ENCODE data around the gene KCNIP1. TPM values are rescaled to one million over a fixed set of nuclear protein-coding genes. Genes with fewer than 3 reads are reported as not detected.

Gene KCNIP1
- total and polyA plus RNA-seq, 9 of the 15 experiments (the other 6 are each of a cell fraction or from before 2014, with no cell fraction given) = not detected

DNA sequence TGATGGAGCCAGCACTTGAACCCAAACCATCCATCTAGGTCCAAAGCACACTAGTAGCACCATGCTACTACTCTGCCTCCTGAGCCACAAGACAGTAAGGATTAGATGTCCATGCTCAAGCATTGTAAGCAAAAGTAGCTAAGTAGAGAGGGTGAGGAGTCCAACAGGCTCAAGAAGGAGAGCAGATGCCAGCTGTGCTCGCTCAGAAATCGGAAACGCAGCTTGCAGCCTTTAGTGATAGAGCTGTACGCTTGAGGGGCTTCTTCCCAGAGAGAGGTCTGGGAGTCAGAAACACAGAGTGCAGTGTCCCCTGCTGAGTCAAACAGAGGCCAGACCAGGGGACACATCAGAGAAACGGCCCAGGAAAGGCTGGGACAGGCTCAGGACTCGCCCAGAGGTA lies 247.0 kb downstream of the KCNIP1 start:
- in situ Hi-C loops (cut with MboI) = no loop called here
- CTCF ChIA-PET (ENCODE audit: low intra/inter-chr PET ratio) = no interaction called here
- H3K4me2 ChIP-seq (ENCODE audit: insufficient read depth, low read length) = no peak overlapping the region

More for the DNA sequence above, 247.0 kb downstream of the KCNIP1 start:
- H3K27me3 ChIP-seq (ENCODE audit: control insufficient read depth in 2 of 2, insufficient read depth in 2 of 2, low read length in 2 of 2) = peaks cover 2 to 23% of the 10 kb centered on the region in 2 experiments; a peak in 2 of 5 replicates
- no peak overlapping the region for H2AFZ ChIP-seq (ENCODE audit: low read depth, low read length)
- H3K36me3 ChIP-seq (ENCODE audit: control insufficient read depth, insufficient read depth, low read length) = no peaks in the 10 kb centered on the region
- H3K9me1 ChIP-seq (ENCODE audit: control insufficient read depth, insufficient read depth, low read length) = no peaks in the 10 kb centered on the region
- 1% methylated on average over 6 of the region's 6 CpGs for WGBS (ENCODE audit: insufficient coverage, low coverage, missing lambda C conversion rate)
- BruUV-seq (replicated peaks) = no TSS peak
- POLR2A ChIA-PET = interaction anchor here (0.6 kb wide), 1 partner anchor 43 kb away, joined by 3 read pairs; no protein-coding TSS in a partner anchor
- intact Hi-C loops (cut with micrococcal nuclease) = no loop called here
- DNase-seq (ENCODE audit: extremely low read depth in 1 of 4, low spot score in 3 of 4) = no peak
- H3K9me3 ChIP-seq (replicated peaks; ENCODE audit: control insufficient read depth, insufficient read depth, low read depth, low read length) = no peaks in the 10 kb centered on the region
- H3K4me1 ChIP-seq (replicated peaks in 1 of 2; ENCODE audit: control insufficient read depth in 2 of 2, insufficient read depth in 2 of 2, low read length in 2 of 2) = no peaks in the 10 kb centered on the region
- H3K9ac ChIP-seq (ENCODE audit: insufficient read depth in 1 of 2, low read depth in 2 of 2, low read length in 2 of 2) = no peak overlapping the region
- H3K4me3 ChIP-seq = no peak overlapping the region
- FAIRE-seq = no peak
- 0 out of 2 replicates have a peak, but pooled peaks cover 3% of the 10 kb centered on the region for H4K20me1 ChIP-seq (replicated peaks; ENCODE audit: control insufficient read depth, insufficient read depth, low read length)
- ATAC-seq = no peak
- no peak overlapping the region for H3K27ac ChIP-seq (ENCODE audit: extremely low read depth, low read depth, low read length)
- TF ChIP-seq CBX1 (IDR thresholded peaks at IDR 0.05; ENCODE audit: low read depth) (no peak), PML (IDR thresholded peaks at IDR 0.05; ENCODE audit: low read length) (no peak), MTF1 (CRISPR knock-in tag; IDR thresholded peaks at IDR 0.05; ENCODE audit: borderline replicate concordance) (no peak), POU5F1 (IDR thresholded peaks at IDR 0.05; ENCODE audit: borderline replicate concordance, low read depth, low read length, partially characterized antibody) (no peak), KLF10 (CRISPR knock-in tag; IDR thresholded peaks at IDR 0.05) (no peak), MED1 (CRISPR knock-in tag; IDR thresholded peaks at IDR 0.05; ENCODE audit: borderline replicate concordance) (no peak), RBM17 (IDR thresholded peaks at IDR 0.05; ENCODE audit: borderline replicate concordance, low read depth, low read length) (no peak), E2F3 (CRISPR knock-in tag; IDR thresholded peaks at IDR 0.05) (no peak), SNRNP70 (optimal IDR thresholded peaks at IDR 0.05; ENCODE audit: low read depth, low read length) (no peak), YY1 (IDR thresholded peaks at IDR 0.05; ENCODE audit: borderline replicate concordance in 1 of 3, control insufficient read depth in 1 of 3, extremely low read depth in 1 of 3, insufficient read depth in 3 of 3, insufficient read length in 1 of 3, insufficient replicate concordance in 2 of 3, low read depth in 1 of 3, low read length in 2 of 3) (no peak), LEF1 (IDR thresholded peaks at IDR 0.05) (no peak), SMARCB1 (IDR thresholded peaks at IDR 0.05; ENCODE audit: insufficient read length, low read depth) (no peak)
- TF ChIP-seq, protein P1, sequence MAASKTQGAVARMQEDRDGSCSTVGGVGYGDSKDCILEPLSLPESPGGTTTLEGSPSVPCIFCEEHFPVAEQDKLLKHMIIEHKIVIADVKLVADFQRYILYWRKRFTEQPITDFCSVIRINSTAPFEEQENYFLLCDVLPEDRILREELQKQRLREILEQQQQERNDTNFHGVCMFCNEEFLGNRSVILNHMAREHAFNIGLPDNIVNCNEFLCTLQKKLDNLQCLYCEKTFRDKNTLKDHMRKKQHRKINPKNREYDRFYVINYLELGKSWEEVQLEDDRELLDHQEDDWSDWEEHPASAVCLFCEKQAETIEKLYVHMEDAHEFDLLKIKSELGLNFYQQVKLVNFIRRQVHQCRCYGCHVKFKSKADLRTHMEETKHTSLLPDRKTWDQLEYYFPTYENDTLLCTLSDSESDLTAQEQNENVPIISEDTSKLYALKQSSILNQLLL (CRISPR knock-in tag; IDR thresholded peaks at IDR 0.05; ENCODE audit: borderline replicate concordance) = no peak
- TF ChIP-seq, protein P2, sequence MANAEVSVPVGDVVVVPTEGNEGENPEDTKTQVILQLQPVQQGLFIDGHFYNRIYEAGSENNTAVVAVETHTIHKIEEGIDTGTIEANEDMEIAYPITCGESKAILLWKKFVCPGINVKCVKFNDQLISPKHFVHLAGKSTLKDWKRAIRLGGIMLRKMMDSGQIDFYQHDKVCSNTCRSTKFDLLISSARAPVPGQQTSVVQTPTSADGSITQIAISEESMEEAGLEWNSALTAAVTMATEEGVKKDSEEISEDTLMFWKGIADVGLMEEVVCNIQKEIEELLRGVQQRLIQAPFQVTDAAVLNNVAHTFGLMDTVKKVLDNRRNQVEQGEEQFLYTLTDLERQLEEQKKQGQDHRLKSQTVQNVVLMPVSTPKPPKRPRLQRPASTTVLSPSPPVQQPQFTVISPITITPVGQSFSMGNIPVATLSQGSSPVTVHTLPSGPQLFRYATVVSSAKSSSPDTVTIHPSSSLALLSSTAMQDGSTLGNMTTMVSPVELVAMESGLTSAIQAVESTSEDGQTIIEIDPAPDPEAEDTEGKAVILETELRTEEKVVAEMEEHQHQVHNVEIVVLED (CRISPR knock-in tag; IDR thresholded peaks at IDR 0.05) = no peak
- TF ChIP-seq, protein P3, sequence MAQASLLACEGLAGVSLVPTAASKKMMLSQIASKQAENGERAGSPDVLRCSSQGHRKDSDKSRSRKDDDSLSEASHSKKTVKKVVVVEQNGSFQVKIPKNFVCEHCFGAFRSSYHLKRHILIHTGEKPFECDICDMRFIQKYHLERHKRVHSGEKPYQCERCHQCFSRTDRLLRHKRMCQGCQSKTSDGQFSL (CRISPR knock-in tag; IDR thresholded peaks at IDR 0.05) = no peak
- TF ChIP-seq, protein P3 (tag; IDR thresholded peaks at IDR 0.05) = no peak
- H3K79me2 ChIP-seq (ENCODE audit: control insufficient read depth, insufficient read depth, low read length) = no peaks in the 10 kb centered on the region
